HCT116 (cell line): ENCODE data around the gene MIF. TPM values are rescaled to one million over a fixed set of nuclear protein-coding genes. Genes with fewer than 3 reads are reported as not detected.

Experiments used
- ATAC-seq: fragments of 200-7000 bp; cut with Tn5 transposase; 2 replicates; pipeline ENCODE4 v1.9.1; 2020; ENCODE audit warnings: mild to moderate bottlenecking, moderate library complexity
- BruUV-seq: library from RNA; stranded (reverse); fragments of 400-500 nt; replicated peaks from 2 replicates; lab custom pipeline; 2021; lab: Mats Ljungman, UMichigan
- CTCF ChIA-PET: fragments of 300-600 bp; sonication (Branson Sonifier 250); formaldehyde crosslinking; loops from one replicate; lab custom pipeline; 2021; ENCODE audit warnings: antibody characterized with exemption; lab: Charles Lee
- POLR2A ChIA-PET: fragments of 300-600, 350-600 bp; sonication (Branson Sonifier 250); formaldehyde crosslinking; loops from one replicate; lab custom pipeline; 2021; ENCODE audit warnings: antibody characterized with exemption; lab: Charles Lee
- RAD21 ChIA-PET, 2 experiments: fragments of 300-600 bp; sonication (Branson Sonifier 250); formaldehyde crosslinking; loops; one replicate each; lab custom pipeline; 2023; ENCODE audit warnings: low total read pairs in 2 of 2; ENCODE audit not compliant: uncharacterized antibody in 2 of 2, unreplicated experiment in 2 of 2, low non-redundant PET in 1 of 2; lab: Charles Lee
- DNase-seq: peaks from one replicate; pipeline ENCODE4 v3.0.0-alpha.2; 2010; ENCODE audit warnings: low read depth, low spot score
- H2AFZ ChIP-seq: fragments of 200-600 bp; shearing (Covaris generic), sonication (generic); 2 replicates; pipeline ENCODE4 v1.6.1; 2017; ENCODE audit warnings: low read depth, mixed run types, mixed read lengths, antibody characterized with exemption, low read length; ENCODE audit not compliant: poor library complexity, severe bottlenecking
- H3K27ac ChIP-seq: 2 replicates; pipeline ENCODE4 v1.5.1; 2012; ENCODE audit warnings: low read depth, low read length
- H3K27me3 ChIP-seq: fragments of 200-600 bp; sonication (generic); 2 replicates; pipeline ENCODE4 v1.6.1; 2016; ENCODE audit warnings: mixed run types, low read length, mixed read lengths; ENCODE audit not compliant: insufficient read depth
- H3K36me3 ChIP-seq, 2 experiments: fragments of 200-500 bp in 1 of 2; fragments of 200-600 bp in 1 of 2; sonication (Bioruptor generic) in 1 of 2; sonication (generic) in 1 of 2; 2 replicates each; pipeline versions ENCODE4 v1.5.1 to v1.6.1; 2014 to 2016; ENCODE audit warnings: low read length in 2 of 2, inconsistent platforms in 1 of 2, mixed read lengths in 1 of 2, mixed run types in 1 of 2; ENCODE audit not compliant: insufficient read depth in 2 of 2, control insufficient read depth in 1 of 2
- H3K4me1 ChIP-seq, 2 experiments: fragments of 200-600 bp in 1 of 2; sonication (generic) in 1 of 2; 2 replicates each; pipeline versions ENCODE4 v1.5.1 to v1.6.1; 2012 to 2017; ENCODE audit warnings: low read length in 2 of 2, inconsistent platforms in 1 of 2, mild to moderate bottlenecking in 1 of 2, mixed read lengths in 1 of 2, mixed run types in 1 of 2, moderate library complexity in 1 of 2; ENCODE audit not compliant: insufficient read depth in 2 of 2, control insufficient read depth in 1 of 2
- H3K4me2 ChIP-seq: fragments of 200-600 bp; sonication (generic); 2 replicates; pipeline ENCODE4 v1.6.1; 2017; ENCODE audit warnings: mixed run types, low read length, mixed read lengths
- H3K4me3 ChIP-seq, 2 experiments: fragments of 200-600 bp in 1 of 2; sonication (generic) in 1 of 2; replicated peaks in 1 of 2; 2 replicates each; pipeline ENCODE4 v1.5.1; 2011 to 2016; ENCODE audit warnings: low read length in 2 of 2, control low read depth in 1 of 2, low read depth in 1 of 2, mild to moderate bottlenecking in 1 of 2, mixed read lengths in 1 of 2, mixed run types in 1 of 2
- H3K79me2 ChIP-seq: fragments of 200-600 bp; sonication (generic); 2 replicates; pipeline ENCODE4 v1.6.1; 2017; ENCODE audit warnings: mild to moderate bottlenecking, mixed run types, low read length, moderate library complexity, mixed read lengths; ENCODE audit not compliant: insufficient read depth
- H3K9ac ChIP-seq: fragments of 200-600 bp; sonication (generic); 2 replicates; pipeline ENCODE4 v1.6.1; 2016; ENCODE audit warnings: low read length, mixed read lengths
- H3K9me2 ChIP-seq: fragments of 200-600 bp; sonication (generic), shearing (Covaris generic); 2 replicates; pipeline ENCODE4 v1.6.1; 2017; ENCODE audit warnings: mixed run types, mild to moderate bottlenecking, moderate library complexity; ENCODE audit not compliant: insufficient read depth
- H3K9me3 ChIP-seq, 2 experiments: fragments of 200-500 bp in 1 of 2; fragments of 200-600 bp in 1 of 2; sonication (Bioruptor generic) in 1 of 2; sonication (generic) in 1 of 2; 2 replicates each; pipeline ENCODE4 v1.6.1; 2014 to 2017; ENCODE audit warnings: low read length in 2 of 2, mixed read lengths in 2 of 2, inconsistent platforms in 1 of 2, low read depth in 1 of 2, mild to moderate bottlenecking in 1 of 2, mixed run types in 1 of 2, moderate library complexity in 1 of 2; ENCODE audit not compliant: control insufficient read depth in 1 of 2, insufficient read depth in 1 of 2
- H4K20me1 ChIP-seq: fragments of 200-600 bp; sonication (generic), shearing (Covaris generic); 2 replicates; pipeline ENCODE4 v1.6.1; 2017; ENCODE audit warnings: mixed run types, mild to moderate bottlenecking, moderate library complexity; ENCODE audit not compliant: insufficient read depth
- CEBPB ChIP-seq: IDR thresholded peaks from 2 replicates; pipeline ENCODE4 v1.6.1; 2012; ENCODE audit warnings: low read depth
- EGR1 ChIP-seq: IDR thresholded peaks from 2 replicates; pipeline ENCODE4 v1.6.1; 2012; ENCODE audit warnings: low read depth
- EZH2 ChIP-seq: fragments of 200-600 bp; sonication (generic); IDR thresholded peaks from 2 replicates; pipeline ENCODE4 v1.6.1; 2017; ENCODE audit warnings: antibody characterized with exemption, mixed run types
- EZH2phosphoT487 ChIP-seq: fragments of 200-600 bp; IDR thresholded peaks from 2 replicates; pipeline ENCODE4 v1.6.1; 2018; ENCODE audit warnings: antibody characterized with exemption, borderline replicate concordance
- JUND ChIP-seq: IDR thresholded peaks from 2 replicates; pipeline ENCODE4 v1.6.1; 2012
- RAD21 ChIP-seq: IDR thresholded peaks from 2 replicates; pipeline ENCODE4 v1.6.1; 2012; ENCODE audit warnings: low read depth, mild to moderate bottlenecking
- SIN3A ChIP-seq: IDR thresholded peaks from 2 replicates; pipeline ENCODE4 v1.6.1; 2012; ENCODE audit warnings: low read depth
- SP1 ChIP-seq: IDR thresholded peaks from 2 replicates; pipeline ENCODE4 v1.6.1; 2012; ENCODE audit warnings: low read depth
- TCF7L2 ChIP-seq: IDR thresholded peaks from 2 replicates; pipeline ENCODE4 v1.7.0; 2011; ENCODE audit warnings: borderline replicate concordance, inconsistent platforms; ENCODE audit not compliant: insufficient read depth, insufficient read length; ENCODE audit errors: extremely low read depth
- ZNF274 ChIP-seq: fragments of 200-500 bp; sonication (Bioruptor generic); IDR thresholded peaks from 2 replicates; pipeline ENCODE4 v1.6.1; 2014; ENCODE audit warnings: mild to moderate bottlenecking, low read depth, low read length, inconsistent platforms
- intact Hi-C: fragments of 100-400 bp; cut with micrococcal nuclease; formaldehyde crosslinking; loops from 2 replicates; pipeline ENCODE4 v1.10.0; 2022
- total RNA-seq: library from RNA; stranded (reverse); gene quantifications from one replicate; pipeline ENCODE4 v1.2.1, GENCODE V29; 2021; ENCODE audit not compliant: unreplicated experiment

MIF gene
- total RNA-seq, 1 experiment from 2014 or later = 1,511 TPM

GRCh38 chr22:23844739-23845202 is 49.4 kb upstream of the MIF start (continued):
- no peak for TF ChIP-seq RAD21
- TF ChIP-seq JUND = no peak
- no peak for TF ChIP-seq ZNF274
- TF ChIP-seq EZH2 = no peak
- TF ChIP-seq EGR1 = no peak
- no peak for TF ChIP-seq SIN3A
- no peak for TF ChIP-seq EZH2phosphoT487
- no peak for TF ChIP-seq CEBPB

GRCh38 chr22:23845265-23846080 is 48.7 kb upstream of the MIF start:
- no TSS peak for BruUV-seq
- no peak for ATAC-seq
- Histone ChIP-seq H3K27ac (no peak overlapping the region), H3K27me3 (no peaks in the 10 kb centered on the region), H3K9ac (no peak overlapping the region), H3K4me2 (no peak overlapping the region), H3K9me3 (no peaks in the 10 kb centered on the region), H3K9me2 (no peaks in the 10 kb centered on the region), H2AFZ (no peak overlapping the region), H3K36me3 (no peaks in the 10 kb centered on the region), H3K4me3 (no peak overlapping the region), H4K20me1 (no peaks in the 10 kb centered on the region), H3K79me2 (no peaks in the 10 kb centered on the region), H3K4me1 (peaks cover 2 to 12% of the 10 kb centered on the region in 2 experiments; a peak in 2 of 4 replicates)
- intact Hi-C loops = loop anchor here (5.0 to 10.0 kb wide), 3 partner anchors 78 to 531 kb away; partner anchors contain the start of gene CHCHD10
- TF ChIP-seq SP1 (no peak), TCF7L2 (no peak)
- POLR2A ChIA-PET = no interaction called here
- CTCF ChIA-PET = interaction anchor here (0.9 kb wide), 1 partner anchor 77 kb away, joined by 3 read pairs; no protein-coding TSS in a partner anchor
- RAD21 ChIA-PET = no interaction called here
- DNase-seq = no peak
